NCI-H345 treated with DMSO at 0.1 percent for 48 hours (cell line): Measurements from ENCODE around the gene PLCB3.

Source experiments
- DNase-seq: peaks from one replicate; lab custom pipeline; 2025; ENCODE audit not compliant: unreplicated experiment; lab: John Stamatoyannopoulos, UW

PLCB3 gene

DNA sequence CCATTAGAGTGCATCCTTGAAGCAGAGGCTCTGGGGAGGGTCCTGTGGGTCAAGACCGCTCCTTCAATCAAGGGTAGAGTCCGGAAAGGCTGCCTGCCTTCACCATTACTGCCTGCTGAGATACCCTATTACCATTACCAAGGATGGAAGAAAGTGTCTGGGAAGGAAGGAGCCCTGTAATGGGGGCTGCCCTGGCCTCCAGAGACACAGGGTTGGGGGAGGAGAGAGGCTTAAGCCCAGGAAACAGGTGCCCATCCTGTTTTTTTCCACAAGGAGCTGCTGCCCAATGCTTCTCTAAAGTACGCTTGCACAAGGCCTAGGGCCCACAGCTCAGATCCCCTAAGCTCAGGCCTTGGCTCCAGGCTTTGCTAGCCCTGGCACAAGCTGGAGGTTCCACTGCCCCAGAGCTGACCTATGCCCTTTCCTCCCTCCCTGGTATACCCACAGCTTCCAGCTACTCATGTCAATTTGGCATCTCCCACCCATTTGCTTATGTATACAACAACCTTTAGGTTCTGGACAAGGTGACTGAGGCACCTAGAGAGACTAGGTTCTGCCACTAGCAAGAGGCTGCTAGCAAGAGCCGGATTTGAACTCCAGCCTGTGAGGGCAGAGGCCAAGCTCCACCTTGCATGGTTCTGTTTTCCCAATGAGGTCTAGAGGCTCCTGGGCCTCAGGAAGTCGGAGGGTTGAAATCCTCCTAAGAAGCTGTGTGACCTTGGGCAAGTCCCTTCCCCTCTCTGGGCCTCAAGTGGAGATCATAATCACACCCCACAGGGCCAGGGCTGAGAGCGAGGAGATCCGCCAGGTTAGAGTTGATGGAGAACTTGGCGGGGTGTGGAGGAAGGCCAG lies 1.5 kb upstream of the PLCB3 start:
- DNase-seq = no peak

DNA sequence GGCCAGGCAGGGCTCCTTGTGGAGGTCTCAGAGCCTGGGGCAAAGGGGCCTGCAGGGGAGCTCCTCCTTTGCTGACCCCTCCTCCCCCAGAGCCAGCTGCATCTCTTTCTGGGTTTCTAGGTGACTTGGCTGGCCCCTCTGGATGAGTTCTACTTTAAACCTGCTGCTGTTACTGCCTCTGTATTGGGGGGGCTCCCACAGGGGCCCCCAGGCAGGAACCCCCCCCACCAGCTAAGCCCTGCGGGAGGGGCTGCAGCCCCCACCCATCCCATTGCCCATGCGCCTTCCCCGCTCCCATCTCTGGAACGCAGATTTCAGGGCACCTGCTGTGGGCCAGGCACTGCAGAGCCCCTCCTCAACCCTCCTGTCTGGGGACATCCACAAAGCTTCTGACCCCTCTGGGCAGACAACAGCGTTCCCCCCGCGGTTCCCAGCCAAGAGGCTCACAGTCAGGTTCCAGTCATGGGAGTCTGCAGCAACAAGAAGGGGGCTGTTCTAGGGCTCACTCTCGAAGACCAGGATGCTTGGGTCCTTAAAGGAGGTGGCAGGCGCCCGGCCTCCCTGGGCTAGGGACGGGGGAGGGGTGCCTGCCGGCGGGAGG lies 815 bp upstream of the PLCB3 start:
- DNase-seq = no peak

DNA sequence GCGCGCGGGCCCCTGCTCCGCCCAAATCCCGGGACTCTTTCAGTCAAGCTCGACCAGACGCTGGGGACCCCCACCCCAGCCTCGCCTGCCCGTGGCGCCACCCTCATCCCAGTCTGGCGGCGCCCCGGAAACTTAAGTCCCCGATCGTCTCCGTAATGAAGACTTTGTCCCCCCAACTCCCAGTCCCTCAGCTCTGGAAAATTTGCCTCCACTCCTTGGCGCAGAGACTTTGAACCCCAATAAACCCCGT lies 348 bp downstream of the PLCB3 start:
- DNase-seq = no peak

DNA sequence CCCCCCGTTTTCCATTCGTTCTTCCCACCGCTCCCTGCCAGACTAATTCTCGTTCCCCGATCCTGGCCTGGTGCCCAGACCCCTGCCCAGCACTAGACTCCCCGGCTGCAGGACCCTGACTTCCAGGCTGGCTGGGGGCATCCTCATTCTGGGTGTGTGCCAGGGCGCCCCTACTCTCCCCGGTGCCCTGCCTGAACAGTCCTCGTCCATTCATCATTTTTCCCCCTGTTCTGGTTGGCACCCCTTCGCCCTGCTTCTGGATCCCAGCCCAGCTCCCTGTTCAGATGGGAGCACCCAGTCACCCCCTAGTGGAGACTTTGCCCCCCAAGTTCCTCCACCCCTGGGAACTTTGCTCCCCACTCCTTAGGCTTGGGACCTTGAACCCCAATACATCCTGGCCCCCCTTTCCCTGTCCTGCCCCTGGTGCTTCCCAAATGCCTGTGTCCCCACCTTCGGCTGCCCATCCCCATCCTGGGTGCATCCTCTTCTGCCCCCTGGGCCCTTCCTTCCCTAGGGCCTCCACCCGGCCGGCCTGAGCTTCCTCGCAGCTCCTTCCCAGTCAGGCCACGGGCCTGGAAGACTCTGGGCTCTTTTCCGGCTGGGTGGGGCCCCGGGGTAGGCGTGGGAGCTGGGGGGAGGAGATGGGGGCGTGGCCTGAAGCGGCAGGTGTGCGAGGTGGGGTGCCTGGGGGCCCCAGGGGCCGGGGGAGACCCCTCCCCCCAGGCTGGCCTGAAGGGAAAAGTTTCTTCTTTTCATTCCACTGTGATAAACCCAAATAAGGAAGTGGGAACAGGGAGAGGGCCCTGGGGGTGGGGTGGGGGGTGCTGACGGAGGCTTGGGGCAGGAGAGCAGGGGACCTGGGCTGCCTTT lies 908 bp downstream of the PLCB3 start:
- no peak for DNase-seq

DNA sequence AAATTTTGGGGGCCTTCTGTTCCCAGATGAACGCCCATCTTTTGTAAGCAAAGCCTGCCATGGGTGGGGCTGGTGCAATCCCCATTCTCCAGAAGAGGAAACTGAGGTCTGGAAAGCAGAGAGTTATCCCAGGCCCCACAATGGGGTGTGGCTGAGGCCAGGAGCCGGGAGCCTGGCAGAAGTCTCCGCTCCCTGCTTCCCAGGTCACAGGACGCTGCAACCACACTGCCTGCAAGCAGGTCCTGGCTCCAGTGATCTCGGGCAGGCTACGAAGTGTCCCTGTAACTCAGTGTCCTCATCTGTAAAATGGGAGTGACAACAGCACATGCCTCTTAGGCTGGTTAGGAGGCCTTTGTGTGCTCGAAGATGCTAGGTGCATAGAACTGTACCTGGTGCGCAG lies 1.7 kb downstream of the PLCB3 start:
- DNase-seq = no peak

DNA sequence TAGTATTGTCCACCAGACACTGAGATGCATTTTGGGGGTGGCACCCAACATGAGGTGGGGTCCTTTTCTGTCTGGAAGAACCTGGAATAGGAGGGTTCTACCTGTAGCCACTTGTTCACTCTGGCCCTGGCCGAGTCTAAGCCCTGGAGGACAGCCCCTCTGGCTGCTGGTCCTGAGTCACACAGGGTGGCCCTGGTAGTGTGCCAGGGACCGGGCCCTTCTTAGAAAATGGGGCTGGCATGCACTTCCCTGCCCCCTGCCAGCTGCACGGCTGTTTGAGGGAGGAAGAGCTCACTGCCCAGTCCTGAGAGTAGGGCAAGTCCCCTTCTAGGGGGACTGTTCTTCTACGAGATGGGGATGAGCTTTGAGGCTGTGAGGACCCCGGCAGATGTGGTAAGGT lies 2.2 kb downstream of the PLCB3 start:
- no peak for DNase-seq

DNA sequence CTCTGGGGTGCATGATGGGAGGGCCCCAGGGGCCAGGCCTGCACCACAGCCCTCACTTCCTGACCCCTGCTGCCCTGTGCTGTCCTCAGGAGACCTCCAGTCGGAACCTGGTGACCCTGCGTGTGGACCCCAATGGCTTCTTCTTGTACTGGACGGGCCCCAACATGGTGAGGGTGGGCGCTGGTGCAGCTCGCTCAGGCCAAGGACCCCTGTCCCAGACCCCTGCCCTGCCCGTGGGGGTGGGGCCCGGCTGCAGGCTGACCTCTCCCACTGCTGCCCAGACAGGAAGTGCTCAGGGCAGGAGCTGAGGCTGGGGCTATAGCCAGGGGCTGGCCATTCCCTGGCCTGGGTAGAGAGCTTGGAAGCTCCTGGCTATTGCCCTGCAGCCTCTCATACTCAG lies 3.0 kb downstream of the PLCB3 start:
- DNase-seq = no peak

DNA sequence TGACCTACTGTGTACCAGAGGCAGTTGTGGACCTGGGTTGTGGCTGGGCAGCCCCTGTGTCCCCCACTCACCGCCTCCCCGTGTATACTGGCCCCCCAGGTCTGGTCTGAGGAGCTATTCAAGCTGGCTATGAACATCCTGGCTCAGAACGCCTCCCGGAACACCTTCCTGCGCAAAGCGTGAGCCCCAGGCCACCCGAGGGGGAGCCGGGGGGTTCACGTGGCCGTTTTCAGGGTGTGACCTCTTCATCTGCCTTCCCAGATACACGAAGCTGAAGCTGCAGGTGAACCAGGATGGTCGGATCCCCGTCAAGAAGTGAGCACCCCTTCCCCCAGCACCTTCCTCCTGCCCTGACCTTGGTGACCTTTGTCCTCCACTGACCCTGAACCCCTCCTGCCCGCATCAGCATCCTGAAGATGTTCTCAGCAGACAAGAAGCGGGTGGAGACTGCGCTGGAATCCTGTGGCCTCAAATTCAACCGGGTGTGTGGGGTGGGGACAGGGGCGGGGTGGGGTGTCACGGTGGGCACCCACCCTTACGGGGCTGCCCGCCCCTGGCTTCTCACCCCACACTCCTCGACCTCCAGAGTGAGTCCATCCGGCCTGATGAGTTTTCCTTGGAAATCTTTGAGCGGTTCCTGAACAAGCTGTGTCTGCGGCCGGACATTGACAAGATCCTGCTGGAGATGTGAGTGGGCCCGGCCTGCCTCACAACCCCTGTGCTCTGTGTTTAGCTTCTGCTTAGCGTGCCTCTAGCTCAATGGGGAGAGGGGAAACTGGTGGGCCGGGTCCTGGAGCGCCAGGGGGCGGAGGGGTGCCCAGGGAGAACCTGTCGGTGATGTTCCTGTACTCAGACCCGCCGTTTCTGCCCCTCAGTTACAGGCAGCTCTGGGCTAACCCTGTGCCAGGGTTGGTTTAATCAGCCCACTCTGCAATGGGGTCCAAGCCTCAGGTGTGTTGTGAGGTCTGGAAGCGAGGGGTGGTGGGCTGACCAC lies 4.1 kb downstream of the PLCB3 start:
- DNase-seq = no peak

DNA sequence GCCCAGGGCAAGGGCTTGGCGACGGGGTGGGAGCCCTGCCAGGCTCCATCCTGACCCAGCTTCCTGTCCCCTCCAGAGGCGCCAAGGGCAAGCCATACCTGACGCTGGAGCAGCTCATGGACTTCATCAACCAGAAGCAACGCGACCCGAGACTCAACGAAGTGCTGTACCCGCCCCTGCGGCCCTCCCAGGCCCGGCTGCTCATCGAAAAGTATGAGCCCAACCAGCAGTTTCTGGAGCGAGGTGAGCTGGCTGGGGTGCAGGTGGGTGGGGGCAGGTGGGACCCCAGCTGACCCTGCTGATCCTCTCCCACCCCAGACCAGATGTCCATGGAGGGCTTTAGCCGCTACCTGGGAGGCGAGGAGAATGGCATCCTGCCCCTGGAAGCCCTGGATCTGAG lies 5.0 kb downstream of the PLCB3 start:
- no peak for DNase-seq

DNA sequence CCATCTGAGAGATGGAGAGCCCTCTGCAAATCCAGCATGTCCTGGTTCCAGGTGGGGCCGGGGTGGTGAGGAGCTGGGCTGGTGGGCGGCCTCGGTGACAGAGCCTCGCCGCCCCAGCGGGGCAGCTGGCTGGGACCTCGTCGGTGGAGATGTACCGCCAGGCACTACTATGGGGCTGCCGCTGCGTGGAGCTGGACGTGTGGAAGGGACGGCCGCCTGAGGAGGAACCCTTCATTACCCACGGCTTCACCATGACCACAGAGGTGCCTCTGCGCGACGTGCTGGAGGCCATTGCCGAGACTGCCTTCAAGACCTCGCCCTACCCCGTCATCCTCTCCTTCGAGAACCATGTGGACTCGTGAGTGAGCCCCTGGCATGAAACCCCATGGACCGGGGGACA lies 7.0 kb downstream of the PLCB3 start:
- no peak for DNase-seq

DNA sequence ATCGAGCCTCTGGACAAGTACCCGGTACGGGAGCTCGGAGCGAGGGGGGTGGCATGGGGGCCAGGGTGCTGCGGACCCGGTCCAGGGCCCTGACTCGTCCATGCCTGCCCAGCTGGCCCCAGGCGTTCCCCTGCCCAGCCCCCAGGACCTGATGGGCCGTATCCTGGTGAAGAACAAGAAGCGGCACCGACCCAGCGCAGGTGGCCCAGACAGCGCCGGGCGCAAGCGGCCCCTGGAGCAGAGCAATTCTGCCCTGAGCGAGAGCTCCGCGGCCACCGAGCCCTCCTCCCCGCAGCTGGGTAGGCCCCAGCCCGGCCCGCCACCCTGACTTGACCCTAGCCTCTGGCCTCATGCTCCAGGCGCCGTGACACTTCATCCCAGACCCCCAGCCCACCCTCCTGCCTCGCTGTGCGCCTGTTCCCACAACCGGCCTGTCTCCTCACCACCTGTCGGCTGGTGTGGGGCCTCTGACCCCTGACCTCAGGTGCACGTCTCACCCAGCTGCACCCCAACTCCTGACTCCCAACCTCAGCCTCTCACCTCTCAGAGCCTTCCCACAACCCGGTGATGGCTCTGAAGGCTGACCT lies 7.7 kb downstream of the PLCB3 start:
- DNase-seq = no peak

DNA sequence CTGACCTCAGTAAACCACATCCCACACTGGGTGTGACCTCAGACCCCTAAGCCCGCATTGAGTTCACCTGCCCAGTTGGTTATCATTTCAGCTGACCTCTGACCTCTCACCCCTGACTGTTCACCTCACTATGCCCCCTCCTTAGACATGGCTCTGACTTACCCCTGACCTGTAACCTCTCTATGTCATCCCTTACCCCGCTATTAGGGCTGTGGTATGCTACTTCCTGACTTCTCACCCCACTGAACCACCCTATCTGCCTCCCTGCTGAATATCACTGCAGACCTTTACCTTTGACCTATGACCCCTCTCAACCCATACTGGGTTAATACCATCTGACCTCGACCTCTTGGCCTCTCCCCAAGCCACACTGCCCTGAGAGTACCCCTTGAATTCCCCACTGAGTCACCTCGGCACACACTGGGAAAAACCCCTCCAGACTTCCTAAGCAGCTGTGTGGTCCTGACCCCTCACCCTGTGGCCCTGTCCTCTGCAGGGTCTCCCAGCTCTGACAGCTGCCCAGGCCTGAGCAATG lies 8.3 kb downstream of the PLCB3 start:
- DNase-seq = no peak

DNA sequence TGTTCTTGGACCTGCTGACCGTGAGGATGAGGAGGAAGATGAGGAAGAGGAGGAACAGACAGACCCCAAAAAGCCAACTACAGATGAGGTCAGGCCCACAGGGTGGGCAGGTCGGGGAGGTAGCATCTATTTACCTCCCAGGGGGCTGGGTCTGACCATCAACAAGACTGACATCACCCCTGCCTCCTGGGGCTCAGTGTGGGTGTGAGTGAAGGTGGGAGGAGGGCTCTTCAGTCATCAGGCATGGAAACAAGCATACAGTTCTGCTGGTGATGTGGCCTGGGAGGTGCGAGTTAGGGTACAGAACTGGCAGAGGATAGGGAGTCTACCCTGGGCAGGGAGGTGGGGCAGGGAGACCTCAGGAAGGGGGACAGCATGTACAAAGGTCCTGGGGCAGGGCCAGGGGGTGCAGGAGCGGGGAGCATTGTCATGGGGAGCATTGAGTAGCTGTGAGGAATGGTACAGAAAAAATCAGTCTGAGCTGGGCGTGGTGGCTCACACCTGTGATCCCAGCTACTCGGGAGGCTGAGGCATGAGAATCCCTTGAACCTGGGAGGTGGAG lies 8.9 kb downstream of the PLCB3 start:
- DNase-seq = no peak

DNA sequence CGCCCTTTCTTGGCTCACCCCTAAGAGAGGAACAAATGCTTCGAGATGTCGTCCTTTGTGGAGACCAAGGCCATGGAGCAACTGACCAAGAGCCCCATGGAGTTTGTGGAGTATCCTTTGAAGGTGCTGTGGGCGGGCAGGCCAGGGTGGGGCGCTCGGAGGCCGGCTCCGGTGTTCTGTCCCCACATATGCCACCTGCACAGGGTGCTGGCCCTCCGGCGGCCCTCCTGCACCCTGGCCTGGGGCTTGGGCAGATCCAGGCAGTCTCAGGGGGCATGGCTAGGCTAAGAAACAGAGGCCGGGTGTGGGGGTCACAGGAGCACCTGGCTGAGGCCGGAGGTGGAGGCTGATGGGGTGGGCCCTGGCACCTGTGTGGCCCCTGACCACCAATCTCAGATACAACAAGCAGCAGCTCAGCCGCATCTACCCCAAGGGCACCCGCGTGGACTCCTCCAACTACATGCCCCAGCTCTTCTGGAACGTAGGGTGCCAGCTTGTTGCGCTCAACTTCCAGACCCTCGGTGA lies 10.3 kb downstream of the PLCB3 start:
- DNase-seq = no peak

DNA sequence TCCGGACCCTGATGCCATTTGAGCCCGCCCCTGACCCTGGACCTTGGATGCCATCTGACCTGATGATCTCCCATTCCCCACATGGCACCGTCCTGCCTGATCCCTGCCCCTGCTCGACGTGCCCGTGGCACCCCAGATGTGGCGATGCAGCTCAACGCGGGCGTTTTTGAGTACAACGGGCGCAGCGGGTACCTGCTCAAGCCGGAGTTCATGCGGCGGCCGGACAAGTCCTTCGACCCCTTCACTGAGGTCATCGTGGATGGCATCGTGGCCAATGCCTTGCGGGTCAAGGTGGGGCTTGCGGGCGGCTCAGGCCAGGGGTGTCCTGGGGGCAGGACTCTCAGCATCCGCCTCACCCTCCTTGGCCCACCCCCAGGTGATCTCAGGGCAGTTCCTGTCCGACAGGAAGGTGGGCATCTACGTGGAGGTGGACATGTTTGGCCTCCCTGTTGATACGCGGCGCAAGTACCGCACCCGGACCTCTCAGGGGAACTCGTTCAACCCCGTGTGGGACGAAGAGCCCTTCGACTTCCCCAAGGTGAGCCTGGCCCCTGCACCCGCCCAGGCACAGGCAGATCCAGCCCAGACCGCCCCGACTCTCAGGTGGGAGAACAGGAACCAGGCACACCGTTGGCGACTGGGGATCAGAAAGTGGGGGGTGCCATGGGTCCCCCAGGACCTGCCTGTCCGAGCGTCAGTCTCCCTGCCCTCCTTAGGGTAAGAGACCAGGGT lies 11.1 kb downstream of the PLCB3 start:
- DNase-seq = no peak

DNA sequence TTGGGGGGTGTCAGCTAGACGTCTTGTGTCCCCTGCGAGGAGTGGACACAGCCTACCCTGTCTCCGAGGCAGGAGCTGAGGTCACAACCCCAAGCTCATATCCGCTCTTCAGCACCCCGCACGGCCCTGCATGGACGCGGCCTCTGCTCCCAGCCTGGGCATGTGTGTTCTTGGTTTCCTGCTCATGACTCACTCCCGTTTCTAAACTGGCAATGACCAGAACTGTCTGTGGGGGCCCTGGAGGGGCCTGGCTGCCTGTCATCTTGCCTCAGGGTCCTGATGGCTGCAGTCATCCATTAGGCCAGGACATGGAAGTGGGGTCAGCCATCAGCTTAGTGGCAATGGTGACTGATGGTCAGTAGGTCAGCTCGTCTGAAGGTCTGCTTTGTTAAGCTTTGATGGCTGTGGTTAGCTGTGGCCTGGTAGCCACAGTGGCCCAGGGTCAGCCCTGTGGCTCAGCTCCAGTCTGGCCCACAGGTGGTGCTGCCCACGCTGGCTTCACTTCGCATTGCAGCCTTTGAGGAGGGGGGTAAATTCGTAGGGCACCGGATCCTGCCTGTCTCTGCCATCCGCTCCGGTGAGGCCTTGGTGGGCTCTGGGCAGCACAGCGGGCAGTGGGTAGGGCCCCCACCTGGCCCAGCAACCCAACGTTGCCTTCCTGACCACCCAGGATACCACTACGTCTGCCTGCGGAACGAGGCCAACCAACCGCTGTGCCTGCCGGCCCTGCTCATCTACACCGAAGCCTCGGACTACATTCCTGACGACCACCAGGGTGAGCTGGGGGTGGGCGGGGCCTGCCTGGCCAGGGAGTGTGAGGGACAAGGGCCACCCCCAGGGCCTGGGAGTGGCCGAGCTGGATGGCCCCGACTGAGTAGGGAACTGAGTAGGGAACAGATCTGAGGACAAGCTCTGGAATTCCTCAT lies 12.0 kb downstream of the PLCB3 start:
- no peak for DNase-seq

DNA sequence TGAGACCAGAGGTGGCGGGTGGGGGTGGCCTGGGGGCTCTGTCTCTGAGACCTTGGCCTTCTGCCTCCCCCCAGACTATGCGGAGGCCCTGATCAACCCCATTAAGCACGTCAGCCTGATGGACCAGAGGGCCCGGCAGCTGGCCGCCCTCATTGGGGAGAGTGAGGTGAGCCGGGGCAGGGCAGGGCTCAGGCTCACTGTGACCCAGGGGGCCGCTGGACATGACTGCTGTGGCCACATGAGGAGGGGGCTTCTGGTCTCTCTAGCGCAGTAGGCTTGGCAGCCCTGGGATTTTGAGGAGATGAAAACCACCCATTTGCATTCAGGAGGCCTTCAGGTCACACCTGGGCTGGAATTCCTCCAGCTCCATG lies 12.6 kb downstream of the PLCB3 start:
- no peak for DNase-seq

DNA sequence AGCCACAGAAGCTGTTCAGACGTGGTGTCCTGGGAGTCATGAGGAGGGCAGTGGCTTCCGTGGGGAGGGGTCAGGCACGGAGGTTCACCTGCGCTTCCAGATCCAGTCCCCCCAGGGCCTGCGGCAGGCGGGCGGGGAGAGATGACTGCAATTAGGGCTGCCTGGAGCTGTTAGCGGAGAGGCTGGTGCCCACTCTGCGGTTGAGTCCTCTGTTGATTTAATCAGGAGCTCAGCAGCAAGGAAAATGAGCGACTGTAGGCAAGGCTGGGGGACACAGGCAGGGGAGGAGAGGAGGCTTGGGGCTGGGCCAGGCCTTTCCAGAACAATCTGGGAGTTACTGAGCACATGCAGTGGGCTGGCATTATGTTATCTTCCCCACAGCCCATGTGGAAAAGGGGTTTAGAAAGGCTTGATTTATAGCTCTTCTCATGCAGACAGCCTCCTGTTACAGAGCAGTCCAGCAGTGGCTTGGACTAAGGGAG lies 13.1 kb downstream of the PLCB3 start:
- DNase-seq = no peak
